H1 (cell line): ENCODE results near the gene INTU. TPM values are rescaled to one million over a fixed set of nuclear protein-coding genes. Genes with fewer than 3 reads are reported as not detected.

Experiments used
- CHD7 ChIP-seq: fragments of 300-600 bp; sonication (generic); IDR thresholded peaks from 2 replicates; pipeline ENCODE4 v1.7.1; 2012; ENCODE audit warnings: low read length, moderate library complexity, mild to moderate bottlenecking, inconsistent platforms; ENCODE audit not compliant: insufficient replicate concordance
- EGR1 ChIP-seq: IDR thresholded peaks from 2 replicates; pipeline ENCODE4 v1.6.1; 2011; ENCODE audit warnings: low read depth, low read length, borderline replicate concordance
- JUN ChIP-seq: IDR thresholded peaks from 2 replicates; pipeline ENCODE4 v1.6.1; 2011; ENCODE audit warnings: low read depth, mild to moderate bottlenecking, improper control_type of control experiment, low read length
- NANOG ChIP-seq: IDR thresholded peaks from 2 replicates; pipeline ENCODE4 v1.6.1; 2011; ENCODE audit warnings: low read length, low read depth, mild to moderate bottlenecking, inconsistent platforms; ENCODE audit not compliant: insufficient read depth, poor library complexity, severe bottlenecking
- RAD21 ChIP-seq, 2 experiments: IDR thresholded peaks in 1 of 2; conservative IDR thresholded peaks in 1 of 2; 2 replicates each; pipeline ENCODE4 v1.6.1; 2011; ENCODE audit warnings: low read depth in 2 of 2, low read length in 2 of 2, improper control_type of control experiment in 1 of 2, inconsistent platforms in 1 of 2, mild to moderate bottlenecking in 1 of 2, moderate library complexity in 1 of 2
- SP1 ChIP-seq: IDR thresholded peaks from 2 replicates; pipeline ENCODE4 v1.6.1; 2011; ENCODE audit warnings: low read depth, low read length
- polyA plus RNA-seq, 7 experiments: library from polyadenylated mRNA; depleted of rRNA in 3 of 7; stranded (reverse) in 5 of 7; unstranded in 2 of 7; fragments of >200 nt in 5 of 7; fragments of 200-250 nt in 2 of 7; gene quantifications; 1 replicate in 5 of 7; 2 replicates in 1 of 7; 4 replicates in 1 of 7; pipeline versions ENCODE4 v1.2.1 to v1.2.3, GENCODE V29; 2011 to 2013; ENCODE audit warnings: missing spikeins in 2 of 7, mixed read lengths in 2 of 7
- total RNA-seq: library from RNA; stranded (reverse); fragmentation: NEBNext Ultra II Directional; extraction: Animal tissue kit (Norgen Biotek cat#: 25700); gene quantifications from 2 replicates; pipeline ENCODE4 v1.2.1, GENCODE V29; 2021

Gene INTU
- total and polyA plus RNA-seq, 2 of the 8 experiments (the other 6 are each of a cell fraction or from before 2014, with no cell fraction given), result 6.0 to 15.1 TPM

- TF ChIP-seq CHD7 (no peak), SP1 (no peak), JUN (no peak), NANOG (no peak), RAD21 (IDR thresholded peaks at IDR 0.05 in 1 of 2, conservative IDR thresholded peaks at IDR 0.05 in 1 of 2; ENCODE audit: low read depth in 2 of 2, low read length in 2 of 2) (no peak), EGR1 (no peak)
- TF ChIP-seq, all 59 proteins: peak for 0
Measured at GRCh38 chr4:127756906-127757305, 124.1 kb downstream of the INTU start (continued).
